OCI-LY3 (cell line): ENCODE measurements around the gene ANKRD13D.

Experiments
- CTCF ChIP-seq: fragments of 200-600, 300-600 bp; sonication (generic); IDR thresholded peaks from 2 replicates; pipeline ENCODE4 v1.5.1; 2014; ENCODE audit warnings: antibody characterized with exemption, low read length, low read depth
- EZH2phosphoT487 ChIP-seq: fragments of 200-600 bp; shearing (Covaris generic); IDR thresholded peaks from 2 replicates; pipeline ENCODE4 v1.6.1; 2018; ENCODE audit warnings: antibody characterized with exemption, mixed run types, low read depth

GRCh38 chr11:67293090-67293489 lies 4.0 kb downstream of the ANKRD13D start:
- TF ChIP-seq EZH2phosphoT487 (no peak), CTCF (no peak)
